Activated CD8-positive, alpha-beta T cell treated with anti-CD3 and anti-CD28 coated beads for 36 hours (primary cell): ENCODE results near the gene ZMYND8. TPM values are rescaled to one million over a fixed set of nuclear protein-coding genes. Genes with fewer than 3 reads are reported as not detected.

Experiments
- ATAC-seq: fragments of 200-7000 bp; cut with Tn5 transposase; one replicate; pipeline ENCODE4 v1.10.0; 2021; ENCODE audit warnings: mild to moderate bottlenecking, moderate library complexity
- CTCF ChIA-PET: fragments of 350-600 bp; sonication (Branson Sonifier 250); formaldehyde crosslinking; loops from one replicate; lab custom pipeline; 2021; ENCODE audit warnings: antibody characterized with exemption; lab: Charles Lee
- POLR2A ChIA-PET: fragments of 350-600 bp; sonication (Branson Sonifier 250); formaldehyde crosslinking; loops from one replicate; lab custom pipeline; 2021; ENCODE audit warnings: antibody characterized with exemption; lab: Charles Lee
- DNase-seq: peaks from one replicate; pipeline ENCODE4 v3.0.0-alpha.2; 2020
- H3K27ac Mint-ChIP-seq: one replicate; pipeline ENCODE4 v1.8.0; 2021; ENCODE audit warnings: mild to moderate bottlenecking, mixed read lengths
- H3K27me3 Mint-ChIP-seq: one replicate; pipeline ENCODE4 v1.8.0; 2021; ENCODE audit warnings: mixed read lengths
- H3K36me3 Mint-ChIP-seq: one replicate; pipeline ENCODE4 v1.8.0; 2021; ENCODE audit warnings: low read depth, mixed read lengths
- H3K4me1 Mint-ChIP-seq: one replicate; pipeline ENCODE4 v1.8.0; 2021; ENCODE audit warnings: low read depth, mixed read lengths
- H3K4me3 Mint-ChIP-seq: one replicate; pipeline ENCODE4 v1.8.0; 2021; ENCODE audit warnings: mild to moderate bottlenecking, moderate library complexity, mixed read lengths
- H3K9me3 Mint-ChIP-seq: one replicate; pipeline ENCODE4 v1.8.0; 2021; ENCODE audit warnings: mixed read lengths
- CTCF ChIP-seq: fragments of 200-600 bp; IDR thresholded peaks from one replicate; pipeline ENCODE4 v1.8.0; 2022; ENCODE audit warnings: antibody characterized with exemption, mild to moderate bottlenecking
- intact Hi-C: fragments of 100-400 bp; cut with micrococcal nuclease; formaldehyde crosslinking; loops from one replicate; pipeline ENCODE4 v1.10.0; 2022
- total RNA-seq, 2 experiments: library from RNA; stranded (reverse); gene quantifications; one replicate each; pipeline ENCODE4 v1.2.3, GENCODE V29; 2021

Gene ZMYND8
- total RNA-seq, 2 experiments from 2014 or later = 31.9 to 33.4 TPM

- intact Hi-C loops = no loop called here
- no peak for ATAC-seq
Observed at GRCh38 chr20:47201074-47201730, 155.3 kb downstream of the ZMYND8 start.

GRCh38 chr20:47198996-47199552 is 157.4 kb downstream of the ZMYND8 start:
- H3K27me3 Mint-ChIP-seq = peaks cover 2% of the 10 kb centered on the region
- no peak overlapping the region for H3K27ac Mint-ChIP-seq
- ChIA-PET CTCF (interaction anchor here (0.7 to 12.8 kb wide), 8 partner anchors 8 to 447 kb away, joined by 3 to 192 read pairs (median 4); no protein-coding TSS in a partner anchor), POLR2A (no interaction called here)
- intact Hi-C loops = loop anchor here (5.0 to 10.0 kb wide), 2 partner anchors 76 to 183 kb away; no protein-coding TSS in a partner anchor
- ATAC-seq (no peak), DNase-seq (no peak)
- H3K4me1 Mint-ChIP-seq = peaks cover 14% of the 10 kb centered on the region
- TF ChIP-seq CTCF = no peak
- H3K9me3 Mint-ChIP-seq = no peaks in the 10 kb centered on the region
- H3K36me3 Mint-ChIP-seq = no peaks in the 10 kb centered on the region
- no peak overlapping the region for H3K4me3 Mint-ChIP-seq

More at GRCh38 chr20:47201074-47201730, 155.3 kb downstream of the ZMYND8 start:
- Mint-ChIP-seq H3K27ac (no peak overlapping the region), H3K36me3 (no peaks in the 10 kb centered on the region), H3K9me3 (no peaks in the 10 kb centered on the region), H3K4me1 (peaks cover 18% of the 10 kb centered on the region), H3K4me3 (no peak overlapping the region), H3K27me3 (no peaks in the 10 kb centered on the region)
- DNase-seq = no peak
- CTCF ChIA-PET = interaction anchor here (1.0 to 12.8 kb wide), 3 partner anchors 72 to 476 kb away, joined by 3 to 192 read pairs (median 3); no protein-coding TSS in a partner anchor
- TF ChIP-seq CTCF = no peak
- POLR2A ChIA-PET = no interaction called here

GRCh38 chr20:47198254-47198671 is 158.2 kb downstream of the ZMYND8 start:
- CTCF ChIA-PET = interaction anchor here (1.0 to 12.8 kb wide), 7 partner anchors 9 to 446 kb away, joined by 3 to 192 read pairs (median 6); no protein-coding TSS in a partner anchor
- peak; percentile 84 for ATAC-seq
- no peak for TF ChIP-seq CTCF
- intact Hi-C loops = loop anchor here (5.0 to 10.0 kb wide), 2 partner anchors 77 to 184 kb away; no protein-coding TSS in a partner anchor
- H3K27me3 Mint-ChIP-seq = peaks cover 2% of the 10 kb centered on the region
- H3K36me3 Mint-ChIP-seq = no peaks in the 10 kb centered on the region
- DNase-seq = peak; percentile 71
- H3K4me3 Mint-ChIP-seq = no peak overlapping the region
- peaks cover 14% of the 10 kb centered on the region for H3K4me1 Mint-ChIP-seq
- POLR2A ChIA-PET = no interaction called here
- no peaks in the 10 kb centered on the region for H3K9me3 Mint-ChIP-seq
- no peak overlapping the region for H3K27ac Mint-ChIP-seq

- peaks cover 4% of the 10 kb centered on the region for H3K27me3 Mint-ChIP-seq
Observed at GRCh38 chr20:47196091-47197081, 160.1 kb downstream of the ZMYND8 start.

More at GRCh38 chr20:47196091-47197081, 160.1 kb downstream of the ZMYND8 start:
- POLR2A ChIA-PET = no interaction called here
- intact Hi-C loops = loop anchor here (5.0 to 10.0 kb wide), 2 partner anchors 78 to 186 kb away; no protein-coding TSS in a partner anchor
- H3K9me3 Mint-ChIP-seq = no peaks in the 10 kb centered on the region
- H3K36me3 Mint-ChIP-seq = no peaks in the 10 kb centered on the region
- H3K4me3 Mint-ChIP-seq = no peak overlapping the region
- no peak overlapping the region for H3K27ac Mint-ChIP-seq
- DNase-seq (peak; percentile 85), ATAC-seq (peak; percentile 77)
- peaks cover 14% of the 10 kb centered on the region for H3K4me1 Mint-ChIP-seq
- CTCF ChIA-PET = interaction anchor here (0.6 to 12.8 kb wide), 21 partner anchors 9 to 481 kb away, joined by 3 to 192 read pairs (median 3); partner anchors contain the start of gene ZMYND8
- TF ChIP-seq CTCF = peak; percentile 91
